ENCODE measurements around the gene SKIDA1.
A peak's percentile ranks its signal among the peaks of the same experiment; 100 is the strongest.

SKIDA1 gene

DNA sequence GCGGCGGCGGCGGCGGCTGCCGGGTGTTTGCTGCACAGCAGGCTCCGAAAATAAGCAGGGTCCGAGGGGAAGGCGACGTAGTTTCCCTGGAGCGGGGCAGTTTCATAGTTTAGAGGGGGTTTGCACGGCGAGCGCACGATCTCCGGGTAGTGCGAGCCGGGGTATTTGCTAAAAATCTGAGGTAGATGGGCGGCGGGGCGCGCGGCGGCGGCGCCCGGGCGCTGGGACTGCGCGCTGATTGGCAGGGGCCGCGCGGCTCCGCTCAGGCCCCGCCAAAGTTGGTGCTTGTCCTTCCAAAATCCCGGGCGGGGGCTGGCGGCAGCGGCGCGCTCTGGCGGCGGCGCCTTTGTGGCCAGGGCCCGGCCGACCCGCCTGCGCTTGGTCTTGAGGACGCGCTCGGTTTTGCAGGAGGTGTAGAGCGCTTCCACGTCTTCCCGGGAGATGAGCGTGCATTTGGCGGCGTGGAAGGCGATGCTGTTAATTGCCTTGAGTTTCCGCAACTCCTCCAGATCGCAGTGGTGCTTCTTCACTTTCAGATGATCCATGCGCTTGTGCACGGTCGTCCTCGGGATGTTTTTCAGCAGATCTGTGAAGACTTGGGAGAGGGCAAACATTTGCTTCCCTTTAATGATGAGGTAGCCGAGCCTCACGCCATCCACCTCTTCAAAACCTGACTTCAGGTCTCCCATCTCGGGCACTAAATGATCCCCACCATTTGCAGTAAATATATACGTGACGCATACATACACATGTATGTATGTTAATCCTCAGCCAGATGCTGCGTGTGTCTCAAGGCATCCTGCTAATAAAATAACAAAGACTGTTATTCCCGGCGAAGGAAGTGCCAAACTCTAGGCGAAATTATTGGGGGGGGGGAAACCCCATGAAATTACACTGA is 8.1 kb downstream of the SKIDA1 start:
- DNase-seq: peak in 32 of 56 donors; percentile 25 to 75 (median 49)

DNA sequence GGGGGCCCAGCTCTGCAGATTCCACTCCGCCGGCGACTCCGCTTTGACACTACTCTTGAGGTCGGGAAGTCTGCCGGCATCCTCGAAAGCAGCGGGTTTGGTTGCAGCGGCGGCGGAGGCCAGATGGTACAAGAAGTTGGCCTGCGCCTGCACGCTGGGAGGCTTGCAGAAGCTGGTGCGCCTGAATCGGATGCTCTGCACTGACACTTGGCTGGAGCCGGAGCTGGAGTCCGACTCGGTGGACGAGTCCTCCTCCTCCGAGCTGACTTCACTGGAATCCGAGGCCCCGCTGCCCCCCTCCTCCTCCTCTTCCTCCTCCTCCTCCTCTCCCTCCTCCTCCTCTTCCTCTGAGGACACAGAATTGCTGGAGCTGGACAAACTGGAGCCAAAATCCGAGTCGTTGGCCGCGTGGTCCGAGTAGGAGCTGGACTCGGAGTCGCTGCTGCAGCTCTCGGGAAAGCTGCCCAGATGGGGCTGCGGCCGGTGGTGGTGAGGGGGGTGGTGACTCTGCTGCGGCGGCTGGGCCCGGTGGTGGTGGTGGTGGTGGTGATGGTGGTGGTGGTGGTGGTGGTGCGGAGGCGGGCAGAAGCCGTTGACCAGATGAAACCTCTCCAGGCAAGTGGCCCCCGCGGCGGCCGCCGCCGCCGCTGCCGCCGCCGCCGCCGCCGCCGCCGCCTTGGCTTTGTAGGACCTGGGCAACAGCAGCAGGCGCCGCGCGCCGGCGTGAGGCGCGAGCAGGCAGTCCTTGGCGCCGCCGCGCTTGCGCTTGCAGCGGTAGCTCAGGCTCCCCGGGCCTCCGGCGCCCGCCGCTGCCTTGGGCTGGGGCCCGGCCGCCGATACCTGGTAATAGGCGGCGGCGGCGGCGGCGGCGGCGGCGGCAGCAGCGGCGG is 9.0 kb downstream of the SKIDA1 start:
- peak in 41 of 56 donors; percentile 19 to 80 (median 66) for DNase-seq

DNA sequence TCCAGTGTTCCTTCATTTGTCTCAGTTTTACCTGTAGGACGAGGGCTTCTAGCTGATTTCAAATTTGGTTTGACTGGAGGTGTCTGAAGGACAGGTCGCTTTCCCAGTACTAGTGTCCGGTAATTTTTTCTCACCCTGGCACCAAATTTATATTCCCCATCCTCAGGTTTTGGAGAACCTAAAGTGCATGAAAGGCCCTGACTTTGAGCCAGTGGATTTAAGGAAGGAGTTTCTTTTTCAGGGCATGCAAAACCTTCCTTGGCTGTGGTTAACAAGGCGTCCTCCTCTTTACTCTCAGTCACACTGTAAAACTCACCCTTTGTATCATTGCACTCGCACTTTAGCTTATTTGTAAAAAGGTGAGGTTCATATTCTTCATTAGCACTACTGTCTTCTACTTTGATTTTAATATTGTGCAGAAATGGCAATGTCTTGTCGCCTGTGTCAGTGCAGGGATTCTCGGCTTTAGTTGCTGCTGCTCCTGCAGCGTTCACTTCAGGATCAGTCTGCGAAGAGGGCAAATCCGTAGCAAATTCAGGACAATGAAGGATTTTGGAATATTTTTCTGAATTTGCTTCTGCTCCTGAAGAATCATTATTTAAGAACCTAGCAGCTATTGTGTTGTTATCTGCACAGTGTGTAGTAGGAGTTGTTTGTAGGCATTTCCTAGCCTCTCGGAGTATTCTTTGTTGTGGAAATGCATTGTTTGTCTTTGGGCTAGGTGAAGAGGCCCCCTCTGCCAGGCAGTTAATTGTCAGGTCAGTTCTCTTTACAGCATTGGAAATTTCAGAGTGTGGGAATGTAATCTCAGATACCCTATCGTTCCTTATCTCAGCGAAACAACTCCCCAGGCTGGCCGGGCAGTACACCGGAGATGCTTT is 9.9 kb downstream of the SKIDA1 start:
- no peak for DNase-seq

DNA sequence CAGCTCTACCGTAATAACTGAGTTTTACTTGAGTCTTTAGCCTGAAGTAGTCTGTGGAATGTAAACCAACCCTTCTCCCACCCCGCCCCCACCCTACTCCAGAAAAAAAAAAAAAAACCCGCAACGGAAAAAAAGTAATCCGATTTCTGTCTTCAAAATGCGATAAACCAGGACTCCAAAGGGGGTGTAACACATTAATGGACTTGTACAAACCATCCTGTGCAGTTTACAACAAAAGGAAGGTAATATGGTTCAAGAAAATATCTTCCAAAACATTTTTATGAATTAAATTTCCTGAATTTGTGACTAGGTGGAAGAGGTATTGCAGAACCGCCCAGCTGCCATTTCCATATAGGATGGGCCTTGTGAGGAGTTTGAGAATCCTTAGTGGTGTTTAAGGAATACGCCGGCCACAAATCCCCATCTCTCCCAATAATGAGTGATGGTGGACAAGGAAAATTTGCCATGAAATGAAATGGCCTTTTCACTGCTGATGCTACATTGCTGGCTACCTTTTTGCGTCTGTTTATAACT is 10.6 kb downstream of the SKIDA1 start:
- DNase-seq: no peak

DNA sequence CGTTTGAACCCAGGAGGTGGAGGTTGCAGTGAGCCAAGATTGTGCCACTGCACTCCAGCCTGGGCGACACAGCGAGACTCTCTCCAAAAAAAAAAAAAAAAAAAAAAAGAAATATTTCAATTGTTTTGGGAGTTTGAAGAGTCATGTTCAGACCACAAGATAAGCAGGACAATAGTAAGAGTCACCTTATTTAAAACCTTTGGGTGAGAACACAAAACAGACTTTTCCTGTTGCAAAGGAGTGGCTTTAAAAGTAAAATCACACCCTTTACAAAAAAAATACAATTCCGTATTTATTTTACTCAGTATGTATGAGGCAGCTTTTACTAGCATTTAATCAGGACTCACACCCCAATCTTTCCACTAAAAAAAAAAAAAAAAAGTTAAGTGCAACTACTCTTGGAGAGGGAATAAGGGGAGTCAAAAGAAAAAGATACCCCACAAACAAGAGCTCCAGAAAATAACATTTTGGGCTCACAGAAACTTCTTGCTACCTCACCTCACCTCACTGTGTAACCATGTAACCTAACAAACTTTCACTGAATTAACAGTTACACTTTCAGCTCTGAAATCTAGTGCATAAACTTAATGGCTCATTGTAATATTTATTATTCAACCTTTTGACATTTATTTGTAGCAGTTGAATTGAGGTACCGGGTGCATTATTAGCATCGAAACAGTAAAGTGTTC is 11.2 kb downstream of the SKIDA1 start:
- DNase-seq: no peak

DNA sequence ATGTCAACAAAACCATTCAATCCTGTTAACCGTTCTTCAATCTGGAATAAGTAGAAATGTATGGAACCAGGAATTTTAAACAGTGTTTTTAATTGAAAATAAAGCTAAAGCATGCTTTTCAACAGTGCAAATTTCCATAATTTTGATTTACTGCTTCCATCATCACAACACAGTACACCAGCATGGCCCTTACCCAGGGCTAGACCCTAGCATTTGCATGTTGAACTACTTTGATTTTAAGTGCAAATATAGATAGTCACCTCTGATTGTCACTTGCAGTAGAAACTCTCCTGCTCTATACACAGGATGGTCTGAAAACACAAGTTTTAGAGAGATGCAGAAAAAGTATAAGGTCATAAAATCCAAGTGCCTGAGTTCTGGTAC is 12.1 kb downstream of the SKIDA1 start:
- DNase-seq: no peak

DNA sequence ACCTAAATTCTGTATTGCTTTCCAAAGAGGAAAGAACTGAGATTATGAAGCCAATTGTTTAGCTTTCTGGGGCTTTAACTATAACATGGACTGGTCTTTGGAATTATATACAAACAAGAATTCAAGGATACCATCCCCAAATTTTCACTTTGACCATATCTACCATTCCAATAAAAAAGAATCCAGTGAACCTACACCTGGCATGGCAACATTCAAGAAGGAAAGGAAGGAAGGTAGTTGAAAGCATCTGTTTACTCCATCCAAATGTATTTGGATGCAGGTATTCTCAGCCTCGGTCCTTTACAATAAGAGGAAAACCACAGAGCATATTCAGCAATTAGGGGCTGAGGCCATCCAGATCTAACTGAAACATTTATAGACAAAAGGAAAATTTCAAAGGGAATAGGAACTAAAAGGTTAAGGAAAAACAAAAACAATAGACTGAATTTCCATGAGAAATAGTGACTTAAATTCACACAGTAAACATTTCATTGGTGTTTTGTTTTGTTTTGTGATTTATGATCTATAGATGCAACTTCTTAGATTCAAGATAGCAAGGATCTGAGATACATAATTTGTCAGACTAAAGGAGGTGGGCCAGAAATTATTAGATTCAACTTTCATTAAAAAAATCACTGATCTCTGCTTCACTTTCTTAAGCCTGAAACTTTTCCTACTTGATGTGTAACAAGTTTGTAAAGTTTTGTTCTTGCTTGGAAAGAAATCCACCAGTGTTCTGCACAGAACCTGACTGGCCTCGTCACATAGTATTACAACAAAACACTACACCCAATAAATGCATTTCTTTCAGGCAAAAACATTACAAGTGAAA is 12.7 kb downstream of the SKIDA1 start:
- no peak for DNase-seq

DNA sequence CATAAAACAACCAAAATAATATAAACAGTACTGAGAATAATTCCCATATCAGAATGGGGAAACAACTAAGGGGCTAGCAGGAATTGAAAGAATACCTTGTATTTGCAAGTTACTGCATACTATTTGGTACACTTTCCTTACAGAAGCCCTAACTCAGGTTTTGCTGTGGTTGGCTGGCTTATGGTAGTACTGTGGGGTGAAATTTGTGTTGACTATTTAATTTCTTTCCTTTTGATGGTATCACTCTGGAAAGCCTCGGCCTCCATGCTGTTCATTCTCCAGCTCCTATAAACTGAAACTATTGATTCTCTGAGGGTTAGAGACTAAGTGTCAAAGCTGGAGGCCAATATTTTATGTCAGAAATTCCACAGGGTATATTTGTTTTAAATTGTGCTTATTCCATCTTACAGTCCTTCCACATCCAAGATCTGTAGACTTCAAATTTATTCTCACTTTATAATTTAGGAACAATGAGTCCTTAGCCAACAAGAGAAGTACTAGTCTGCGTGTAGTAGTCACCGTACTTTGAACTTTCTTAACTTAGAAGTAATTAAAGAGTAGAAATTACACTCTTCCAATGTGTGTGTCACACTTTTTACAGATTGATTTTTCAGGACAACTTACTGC is 13.4 kb downstream of the SKIDA1 start:
- no peak for DNase-seq

DNA sequence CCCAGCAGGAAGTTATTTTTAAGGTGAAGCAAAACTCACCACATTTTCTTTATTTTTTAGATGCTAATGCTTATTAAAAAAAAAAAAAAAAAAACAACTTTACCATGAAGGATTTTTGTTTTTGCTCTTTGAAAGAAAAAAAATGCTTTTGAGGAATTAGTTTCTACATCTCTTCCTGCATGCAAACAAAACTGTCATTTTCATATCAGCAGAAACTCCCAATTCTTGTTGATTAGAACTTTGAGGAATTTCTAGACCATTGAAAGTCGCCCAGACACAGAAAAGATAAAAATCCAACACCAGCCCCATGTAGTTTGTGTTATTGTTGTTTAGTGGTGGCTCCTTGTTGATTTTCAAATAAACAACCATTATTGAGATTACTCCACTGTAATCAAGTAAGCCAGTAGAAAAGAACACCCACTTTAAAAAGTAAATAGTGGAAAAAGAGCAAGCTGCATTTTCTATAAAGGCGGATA is 14.3 kb downstream of the SKIDA1 start:
- no peak for DNase-seq

DNA sequence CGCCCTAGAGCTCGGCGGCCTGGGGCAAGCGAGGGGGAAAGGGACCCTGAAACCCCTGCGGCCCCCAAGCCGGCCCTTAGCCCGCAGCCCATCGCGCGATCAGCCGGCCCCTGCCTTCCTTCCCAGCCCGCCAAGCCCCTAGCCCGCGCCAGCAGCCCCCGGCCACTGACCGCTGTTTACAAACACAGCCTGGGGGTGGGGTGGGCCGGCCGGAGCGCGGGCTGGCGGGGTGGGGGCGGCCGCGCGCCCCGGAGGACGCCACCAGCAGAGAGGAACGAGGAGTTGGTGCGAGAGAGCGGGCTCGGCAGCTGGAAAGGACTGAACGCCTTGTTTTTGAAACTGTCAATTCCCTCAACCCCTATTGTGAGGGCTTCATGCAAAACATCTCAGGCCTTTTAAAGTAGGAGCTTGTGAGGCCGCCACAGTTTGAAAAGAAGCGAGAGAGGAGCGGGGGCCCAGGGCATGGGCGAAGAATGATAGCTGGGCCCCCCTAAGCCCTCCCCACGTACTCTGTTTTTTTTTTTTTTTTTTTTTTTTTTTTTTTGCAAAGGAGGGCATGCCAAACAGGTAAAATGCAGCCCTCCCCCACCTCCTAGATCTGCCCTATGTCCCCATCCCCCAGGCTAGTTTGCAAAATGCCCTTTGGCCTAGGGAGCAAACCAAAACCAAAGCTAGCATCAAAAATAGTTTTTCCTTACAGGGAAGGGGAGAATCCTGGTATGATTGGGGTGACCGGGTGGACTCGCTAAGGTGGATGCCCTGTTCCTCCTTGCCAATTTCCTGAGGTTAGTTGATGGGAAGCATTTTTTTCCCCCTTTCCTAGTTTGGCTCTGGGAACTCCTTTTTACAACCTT is 15.0 kb downstream of the SKIDA1 start:
- DNase-seq: peak in 18 of 56 donors; percentile 23 to 59 (median 38)

DNA sequence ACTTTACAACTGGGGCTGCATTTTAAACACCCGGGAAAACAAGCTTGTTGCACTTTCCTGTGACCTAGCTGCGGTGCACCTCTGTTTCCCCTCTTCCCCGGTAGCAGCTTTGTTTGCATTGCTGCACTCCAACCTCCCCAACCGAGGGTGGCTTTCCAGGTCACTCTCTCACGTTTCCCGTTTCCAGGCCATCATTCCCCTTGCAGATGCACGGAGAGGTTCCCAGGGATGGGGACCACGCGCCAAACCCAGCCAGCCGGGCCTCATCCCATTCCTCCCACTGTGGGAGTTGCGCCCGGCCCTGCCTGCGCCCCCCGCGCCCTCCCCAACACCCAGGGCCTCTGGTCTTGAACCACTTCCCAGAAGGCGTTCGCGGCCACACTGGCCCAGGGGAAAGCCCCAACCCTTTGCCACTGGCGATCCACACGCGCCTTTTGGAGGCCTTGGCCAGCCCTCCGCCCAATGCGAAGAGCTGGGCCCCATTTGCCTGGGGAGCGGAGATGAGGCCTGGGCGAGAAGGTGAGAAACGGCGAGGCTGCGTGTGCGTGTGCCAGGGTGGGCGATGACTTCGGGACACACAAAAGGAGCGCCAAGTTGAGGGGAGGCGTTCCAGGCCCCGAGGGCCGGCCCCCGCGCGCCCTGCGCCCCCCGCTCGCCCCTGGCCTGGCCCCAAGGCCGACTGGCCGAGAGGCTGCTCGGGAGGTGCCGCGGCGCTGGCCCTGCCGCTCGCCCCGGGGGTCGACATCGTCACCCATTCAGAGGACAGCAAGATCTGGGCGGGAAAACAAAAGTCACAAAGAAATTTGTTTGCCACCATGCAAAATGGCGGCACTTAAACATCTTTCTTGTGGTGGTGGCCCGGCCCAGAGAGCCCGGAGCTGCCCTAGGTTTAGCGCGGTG is 15.9 kb downstream of the SKIDA1 start:
- peak in 13 of 56 donors; percentile 19 to 59 (median 34) for DNase-seq

DNA sequence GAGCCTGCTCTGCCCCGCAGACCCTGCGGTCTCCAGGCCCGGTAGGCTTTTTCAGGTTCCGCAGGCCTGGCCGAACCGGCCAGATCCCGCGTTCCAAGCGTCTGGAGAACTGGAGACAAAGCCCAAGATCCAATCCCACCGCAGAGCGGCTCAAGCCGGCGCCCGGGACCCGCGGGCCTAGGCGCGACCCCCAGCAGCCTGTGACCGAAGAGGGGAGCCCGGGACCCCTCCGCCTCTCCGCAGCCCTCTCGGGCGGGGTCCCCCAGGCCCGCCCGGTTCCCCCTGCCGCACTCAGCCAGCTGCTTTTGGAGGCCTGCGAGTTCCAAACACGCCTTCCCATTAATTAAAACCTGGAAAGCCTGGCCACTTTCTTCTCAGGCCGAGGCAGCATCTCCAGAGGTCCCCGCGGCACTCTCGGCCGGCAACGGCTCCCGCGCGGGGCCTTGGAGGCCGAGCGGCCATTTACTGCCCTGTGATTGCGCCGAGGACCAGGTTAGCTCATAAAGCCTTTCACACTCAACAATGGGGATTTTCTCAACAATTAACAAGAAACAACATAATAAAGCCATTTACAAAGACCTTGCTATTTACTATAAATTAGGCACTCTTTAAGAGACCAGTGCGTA is 16.7 kb downstream of the SKIDA1 start:
- DNase-seq: no peak

DNA sequence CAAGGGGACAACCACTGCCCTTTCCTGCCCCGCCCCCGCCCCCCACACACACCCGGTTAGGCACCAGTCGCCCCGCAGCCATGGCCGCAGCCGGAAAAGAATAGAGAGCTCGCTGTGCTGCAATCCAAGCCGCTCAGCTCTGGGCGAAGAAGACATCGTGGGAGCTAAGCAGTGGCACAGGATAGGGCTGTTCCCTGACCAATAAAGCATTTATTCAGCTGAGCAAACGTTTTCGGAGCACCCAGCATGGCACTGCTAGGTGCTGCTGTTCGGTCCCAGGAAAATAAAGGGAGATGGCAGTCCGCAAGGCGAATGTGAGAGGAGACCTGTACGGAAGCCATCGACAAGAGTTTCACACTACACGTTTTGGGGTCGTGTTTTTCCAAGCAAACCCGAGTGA is 18.3 kb downstream of the SKIDA1 start:
- DNase-seq: no peak

DNA sequence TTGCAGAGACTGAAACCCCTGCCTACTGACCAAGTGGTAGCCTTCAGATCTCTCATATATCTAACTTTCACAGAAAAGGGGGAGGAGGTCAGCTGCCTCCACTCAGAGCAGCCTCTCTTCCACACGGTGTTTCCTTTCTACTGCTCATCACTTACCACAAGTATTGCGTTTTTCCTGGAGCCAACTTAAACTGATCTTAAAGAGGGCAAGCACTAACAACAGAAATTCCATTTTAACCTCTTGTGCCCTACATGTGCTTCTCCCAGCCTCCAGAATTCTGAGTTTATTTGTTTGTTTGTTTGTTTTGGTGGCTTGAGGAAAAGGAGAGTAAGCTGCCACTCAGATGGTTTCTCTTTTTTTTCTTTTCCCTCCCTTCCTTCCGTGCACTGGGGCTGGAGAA is 19.1 kb downstream of the SKIDA1 start:
- DNase-seq: no peak

DNA sequence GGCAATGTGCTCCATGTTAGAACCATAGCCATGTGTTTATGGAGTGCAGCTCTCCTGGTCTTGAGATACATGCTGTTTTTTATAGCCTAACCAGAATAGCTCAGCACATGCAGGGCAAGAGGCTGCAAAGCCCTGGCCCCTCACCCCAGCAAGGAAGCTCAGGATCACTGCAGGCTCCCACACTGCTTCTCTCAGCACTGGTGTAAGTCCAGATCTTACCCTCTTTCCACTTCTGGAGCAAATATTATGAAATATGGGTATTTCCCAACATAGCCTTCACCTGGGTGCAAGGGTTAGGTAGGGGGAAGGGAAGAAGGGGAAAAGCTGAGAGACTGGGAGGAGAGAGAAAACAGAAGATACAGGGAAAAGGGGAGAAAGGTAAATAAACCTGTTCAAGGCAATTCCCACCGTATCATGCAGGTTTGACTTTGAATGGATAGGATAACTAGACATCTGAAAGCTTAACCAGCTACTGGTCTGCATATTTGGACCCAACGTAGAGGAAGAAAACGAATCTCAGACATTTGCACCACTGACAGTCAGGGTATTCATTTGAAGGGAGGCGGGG is 19.7 kb downstream of the SKIDA1 start:
- DNase-seq: no peak

DNA sequence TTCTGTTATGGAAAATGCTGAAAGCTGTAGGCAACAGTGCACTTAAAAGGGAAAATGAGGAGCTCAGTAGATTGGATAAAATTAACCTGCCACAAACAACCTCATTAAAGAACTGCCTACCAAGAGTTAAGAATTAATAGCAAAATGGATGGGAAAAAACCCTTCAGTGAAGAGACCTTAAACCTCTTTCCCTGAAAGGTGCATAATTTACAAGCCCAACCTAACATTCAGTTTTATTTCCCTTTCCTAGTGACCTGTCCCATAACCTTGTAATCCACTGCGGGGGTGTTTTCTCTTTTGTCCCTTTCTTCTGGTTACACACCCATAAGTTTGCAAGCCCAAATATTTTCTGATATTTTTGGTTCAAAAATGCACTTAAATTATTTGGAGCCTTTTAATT is 21.9 kb downstream of the SKIDA1 start:
- no peak for DNase-seq
